HG03045 (cell line): ENCODE measurements around the gene UBE2K.
"Not testable (repeated sequence)": the region's sequence is repeated elsewhere in the genome, so short reads cannot be mapped to it uniquely, and the experiment has no call there.

Source experiments
- ATAC-seq: cut with Tn5 transposase; IDR thresholded peaks from one replicate; pipeline ENCODE4 v1.9.1; 2021; ENCODE audit warnings: mild to moderate bottlenecking, moderate library complexity; ENCODE audit not compliant: unreplicated experiment

The UBE2K gene, protein sequence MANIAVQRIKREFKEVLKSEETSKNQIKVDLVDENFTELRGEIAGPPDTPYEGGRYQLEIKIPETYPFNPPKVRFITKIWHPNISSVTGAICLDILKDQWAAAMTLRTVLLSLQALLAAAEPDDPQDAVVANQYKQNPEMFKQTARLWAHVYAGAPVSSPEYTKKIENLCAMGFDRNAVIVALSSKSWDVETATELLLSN

DNA sequence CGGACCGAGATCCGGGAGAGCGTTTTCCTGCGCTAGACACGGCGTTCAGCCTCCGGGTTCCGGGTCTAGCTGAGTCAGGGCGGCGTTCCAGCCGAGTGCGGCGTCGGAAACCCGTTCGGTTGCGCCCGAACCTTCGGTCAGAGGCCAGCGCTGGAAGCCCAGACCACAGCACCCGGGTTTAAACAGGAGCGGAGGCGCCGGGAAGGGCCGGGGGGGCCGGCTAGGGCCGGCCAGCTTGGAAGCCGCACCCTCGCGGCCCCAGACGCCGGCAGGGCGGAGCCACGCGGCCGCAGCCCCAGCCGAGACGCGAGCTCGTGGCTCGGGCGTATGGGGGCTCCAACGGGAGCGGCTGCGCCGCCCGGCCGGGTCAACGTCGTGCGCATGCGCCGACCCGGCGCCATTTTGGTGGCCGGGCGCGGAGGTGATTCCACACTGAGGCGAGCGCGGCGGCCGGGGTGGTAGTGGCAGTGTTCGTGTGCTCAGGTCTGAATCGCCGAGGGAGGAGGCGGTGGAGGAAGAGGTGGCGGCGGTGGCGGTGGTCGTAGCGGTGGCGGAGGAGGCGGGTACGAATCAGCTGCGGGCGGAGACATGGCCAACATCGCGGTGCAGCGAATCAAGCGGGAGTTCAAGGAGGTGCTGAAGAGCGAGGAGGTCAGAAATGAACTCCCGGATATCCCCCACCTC, at the start of gene UBE2K:
TSS of gene UBE2K (plus strand) at position 397 of the 684 bp plus-strand sequence. CDS start at position 589, 192 bp downstream.
- ATAC-seq = peak; percentile 93

DNA sequence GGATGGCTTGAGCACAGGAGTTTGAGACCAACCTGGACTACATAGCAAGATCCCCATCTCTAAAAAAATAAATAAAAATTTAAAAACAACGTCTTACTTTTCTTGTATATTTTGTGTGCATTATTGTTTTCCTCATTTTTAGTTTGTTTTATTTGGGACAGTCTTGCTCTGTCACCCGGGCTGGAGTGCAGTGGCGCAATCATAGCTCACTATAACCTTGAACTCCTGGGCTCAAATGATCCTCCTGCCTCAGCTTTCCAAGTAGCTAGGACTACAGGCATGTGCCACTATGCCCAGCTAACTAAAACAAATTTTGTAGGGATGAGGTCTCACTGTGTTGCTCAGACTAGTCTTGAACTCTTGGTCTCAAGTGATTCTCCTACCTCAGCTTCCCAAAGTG, 49.7 kb upstream of the UBE2K start:
- ATAC-seq = no peak

DNA sequence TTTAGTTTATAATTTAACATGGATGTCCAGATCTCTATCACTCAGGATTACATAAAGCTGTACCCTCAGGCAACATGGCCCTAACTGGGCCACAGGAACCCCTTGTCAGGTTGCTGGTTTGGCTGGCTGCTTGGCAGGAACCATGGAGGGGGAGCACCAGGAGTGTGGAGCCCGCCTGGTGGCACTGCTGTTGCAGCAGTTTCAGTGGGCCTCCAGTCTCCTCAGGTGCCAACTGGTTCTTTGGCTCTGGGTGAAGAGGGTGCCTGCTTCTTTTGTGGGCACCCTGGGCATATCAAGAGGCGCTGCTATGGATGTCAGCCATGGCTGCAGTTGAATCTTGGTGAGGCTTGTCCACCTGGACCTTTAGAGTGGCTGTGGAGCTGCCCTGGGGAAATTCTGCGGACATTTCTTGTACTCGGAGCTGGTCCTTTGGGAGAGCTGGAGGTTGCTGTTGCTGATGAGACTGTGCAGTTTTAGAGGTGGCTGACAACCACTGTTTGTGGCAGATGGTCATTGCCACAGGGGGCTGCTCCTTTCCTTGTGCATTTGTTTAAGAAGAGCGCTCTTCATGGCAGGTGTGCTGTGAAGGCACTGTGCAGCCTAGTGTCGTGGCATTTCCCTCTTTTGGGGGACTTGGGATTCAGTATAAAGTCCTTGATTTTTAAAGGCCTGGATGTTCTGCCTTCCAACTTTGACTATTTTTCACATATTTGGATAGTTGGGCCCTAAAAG, 48.9 kb upstream of the UBE2K start:
- no peak for ATAC-seq

DNA sequence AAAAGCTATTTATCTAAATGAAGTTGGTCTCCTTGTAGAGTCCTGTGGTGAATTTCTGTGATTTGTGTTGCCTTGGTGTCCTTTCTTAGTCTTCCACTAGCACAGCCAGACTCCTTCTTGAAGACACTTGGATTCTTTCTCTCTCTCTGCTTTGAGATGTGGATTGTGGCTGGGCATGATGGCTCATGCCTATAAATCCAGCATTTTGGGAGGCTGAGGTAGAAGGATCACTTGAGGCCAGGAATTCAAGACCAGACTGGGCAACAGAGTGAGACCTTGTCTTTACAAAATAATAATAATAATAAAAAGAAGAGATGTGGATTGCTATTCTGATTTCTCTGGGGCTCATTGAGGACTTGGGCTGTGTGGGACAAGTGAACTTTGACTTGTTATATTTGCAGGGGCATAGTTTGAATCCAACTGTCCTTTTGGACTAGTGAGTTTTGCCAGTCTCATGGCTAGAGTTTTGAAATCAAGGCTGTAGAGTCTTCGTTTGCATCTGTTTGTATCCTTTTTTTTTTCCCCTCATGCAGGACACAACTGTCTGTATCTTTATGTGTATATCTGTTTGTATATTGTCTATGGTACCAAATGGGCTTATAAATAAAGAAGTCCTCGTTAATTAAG, 48.2 kb upstream of the UBE2K start:
- ATAC-seq = no peak

GRCh38 chr4:39651586-39651985, 46.4 kb upstream of the UBE2K start:
- ATAC-seq = not testable (repeated sequence)

DNA sequence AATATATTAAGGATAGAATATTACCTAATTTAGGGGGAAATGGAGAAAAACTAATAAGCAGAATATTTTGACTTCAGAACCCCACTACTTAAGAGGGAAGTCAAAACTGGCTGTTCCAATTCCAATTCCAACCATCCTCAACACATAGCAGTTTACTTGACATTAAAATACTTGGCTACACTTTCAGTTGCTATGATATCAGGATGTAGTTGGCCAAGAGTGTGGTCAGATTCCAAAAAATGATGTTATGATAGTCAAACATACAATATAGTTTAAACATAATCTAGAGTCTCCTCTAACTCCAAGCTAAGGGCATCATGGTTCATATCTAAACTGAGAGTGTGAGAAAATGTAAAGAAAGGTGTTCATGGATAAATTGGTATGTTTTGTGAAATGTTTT, 42.7 kb upstream of the UBE2K start:
- ATAC-seq = no peak

DNA sequence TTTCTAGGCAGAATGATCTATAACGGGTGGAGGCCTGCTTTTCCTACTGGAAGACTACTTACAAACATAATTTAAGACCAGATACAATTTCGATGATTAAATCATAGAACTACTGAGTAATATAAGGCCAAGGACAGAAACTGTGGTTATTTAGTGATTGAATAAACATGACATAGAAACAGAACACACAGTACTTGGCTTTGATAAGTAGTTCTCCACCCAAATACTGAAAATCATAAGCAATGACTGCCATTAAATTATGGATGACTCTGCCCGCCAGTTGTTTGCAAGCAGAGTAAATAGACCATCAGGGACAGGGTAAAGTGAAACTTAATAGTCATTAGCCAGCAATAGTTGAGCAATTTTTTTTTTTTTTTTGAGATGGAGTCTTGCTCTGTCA, 42.1 kb upstream of the UBE2K start:
- ATAC-seq = no peak

GRCh38 chr4:39656638-39657037, 41.3 kb upstream of the UBE2K start:
- not testable (repeated sequence) for ATAC-seq

DNA sequence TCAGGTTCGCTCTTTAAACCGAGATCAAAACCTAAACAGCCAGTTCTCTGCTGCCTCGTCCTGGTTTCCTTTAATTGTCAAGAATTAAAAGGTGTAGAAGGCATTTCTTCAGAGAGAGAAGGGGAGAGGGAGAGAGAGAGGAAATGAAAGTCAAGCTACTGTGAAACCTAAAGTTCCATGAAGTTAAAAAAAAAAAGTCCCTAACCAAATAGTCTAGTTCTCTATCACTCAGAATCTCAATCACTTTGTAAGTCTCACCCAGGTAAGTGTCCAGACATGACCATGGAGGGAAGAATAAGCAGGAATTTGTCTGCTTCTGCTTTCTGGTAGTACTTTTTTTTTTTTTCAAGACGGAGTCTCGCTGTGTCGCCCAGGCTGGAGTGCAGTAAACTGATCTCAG, 40.5 kb upstream of the UBE2K start:
- ATAC-seq = peak; percentile 69

GRCh38 chr4:39658756-39659155, 39.2 kb upstream of the UBE2K start:
- ATAC-seq = no peak

DNA sequence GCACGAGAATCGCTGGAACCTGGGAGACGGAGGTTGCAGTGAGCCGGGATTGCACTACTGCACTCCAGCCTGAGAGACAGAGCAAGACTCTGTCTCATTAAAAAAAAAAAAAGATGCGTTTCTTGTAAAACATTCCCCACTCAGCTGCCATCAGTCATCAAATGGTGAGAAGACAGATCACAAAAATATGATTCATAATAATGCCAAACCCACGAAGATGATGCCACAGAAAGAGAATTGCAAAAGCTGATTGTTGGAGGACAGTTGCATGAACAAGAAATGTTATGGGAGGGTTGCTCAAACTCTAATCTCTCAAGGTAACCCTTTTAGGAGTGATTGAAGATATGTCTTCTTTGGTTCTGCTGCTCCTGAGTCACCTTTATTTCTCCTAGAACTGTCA, 37.9 kb upstream of the UBE2K start:
- ATAC-seq = no peak

- no peak for ATAC-seq
Observed at GRCh38 chr4:39660757-39661156, 37.2 kb upstream of the UBE2K start.

DNA sequence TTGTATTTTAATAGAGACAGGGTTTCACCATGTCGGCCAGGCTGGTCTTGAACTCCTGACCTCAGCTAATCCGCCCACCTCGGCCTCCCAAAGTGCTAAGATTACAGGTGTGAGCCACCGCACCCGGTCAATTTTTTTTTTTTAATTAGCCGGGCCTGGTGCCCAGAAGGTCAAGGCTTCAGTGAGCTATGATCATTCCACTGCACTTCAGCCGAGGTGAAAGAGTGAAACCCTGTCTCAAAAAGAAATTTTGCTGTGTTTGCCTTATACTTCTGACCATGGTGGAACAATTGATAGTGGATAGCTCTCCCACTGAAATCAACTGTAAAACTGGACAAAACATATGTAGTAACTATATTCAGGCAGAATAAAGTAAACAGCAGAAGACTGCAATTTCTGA, 35.3 kb upstream of the UBE2K start:
- ATAC-seq = no peak

GRCh38 chr4:39664828-39665731, 32.9 kb upstream of the UBE2K start:
- no peak for ATAC-seq

GRCh38 chr4:39667706-39668105, 30.2 kb upstream of the UBE2K start:
- ATAC-seq = no peak

GRCh38 chr4:39668887-39669286, 29.0 kb upstream of the UBE2K start:
- ATAC-seq = no peak

GRCh38 chr4:39670296-39670695, 27.6 kb upstream of the UBE2K start:
- ATAC-seq = not testable (repeated sequence)

DNA sequence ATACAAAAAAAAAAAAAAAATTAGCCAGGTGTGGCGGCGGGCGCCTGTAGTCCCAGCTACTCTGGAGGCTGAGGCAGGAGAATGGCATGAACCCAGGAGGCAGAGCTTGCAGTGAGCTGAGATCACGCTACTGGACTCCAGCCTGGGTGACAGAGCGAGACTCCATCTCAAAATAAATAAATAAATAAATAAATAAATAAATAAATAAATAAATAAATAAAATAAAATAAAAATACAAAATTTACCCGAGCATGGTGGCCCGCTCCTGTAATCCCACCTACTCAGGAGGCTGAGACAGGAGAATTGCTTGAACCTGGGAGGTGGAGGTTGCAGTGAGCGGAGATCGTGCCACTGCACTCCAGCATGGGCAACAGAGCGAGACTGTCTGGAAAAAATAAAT, 22.3 kb upstream of the UBE2K start:
- not testable (repeated sequence) for ATAC-seq

DNA sequence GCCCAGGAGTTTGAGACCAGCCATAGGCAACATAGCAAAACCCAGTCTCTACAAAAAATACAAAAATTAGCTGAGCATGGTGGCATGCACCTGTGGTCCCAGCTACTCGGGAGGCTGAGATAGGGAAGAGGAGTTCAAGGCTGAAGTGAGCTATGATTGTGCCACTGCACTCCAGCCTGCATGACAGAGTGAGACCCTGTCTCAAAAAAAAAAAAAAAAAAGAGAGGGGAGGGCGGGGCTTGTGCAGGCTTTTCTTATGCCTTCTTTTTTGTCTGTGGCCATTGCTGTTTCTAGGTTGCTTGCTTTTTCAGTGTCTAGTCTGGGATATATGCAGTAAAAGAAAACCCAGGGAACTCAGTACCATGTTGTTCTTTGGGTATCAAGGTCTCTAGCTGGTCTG, 16.9 kb upstream of the UBE2K start:
- not testable (repeated sequence) for ATAC-seq

DNA sequence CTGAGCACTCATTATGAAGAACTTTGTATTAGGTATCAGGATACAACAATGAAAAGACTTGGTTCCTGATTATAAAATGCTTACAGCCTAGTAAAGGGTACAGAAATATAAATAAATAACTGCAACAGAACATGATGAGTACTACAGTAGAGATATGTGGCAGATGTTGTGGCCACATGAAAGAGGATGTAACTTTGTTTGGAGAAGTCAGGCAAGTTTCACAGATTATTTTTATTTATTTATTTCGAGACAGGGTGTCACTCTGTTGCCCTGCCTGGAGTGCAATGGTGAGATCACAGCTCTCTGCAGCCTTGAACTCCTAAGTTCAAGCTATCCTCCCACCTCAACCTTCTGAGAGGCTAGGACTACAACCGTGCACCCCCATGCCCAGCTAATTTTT, 15.8 kb upstream of the UBE2K start:
- ATAC-seq = peak; percentile 58

GRCh38 chr4:39685990-39686389, 11.9 kb upstream of the UBE2K start:
- no peak for ATAC-seq
